Astrocyte of the spinal cord (primary cell): Measurements from ENCODE around the gene UGT3A2.

Source experiments
- DNase-seq: peaks from one replicate; pipeline ENCODE4 v3.0.0; 2011; ENCODE audit warnings: low read depth, low spot score
- H3K4me3 ChIP-seq: 2 replicates; pipeline ENCODE4 v1.5.1; 2011; ENCODE audit warnings: low read depth, mild to moderate bottlenecking, low read length, moderate library complexity
- in situ Hi-C: cut with HindIII; loops from 2 replicates; pipeline ENCODE4 v1.10.0; 2017; ENCODE audit warnings: low sequenced_read_pairs
- TF ChIP-seq, protein P1 (sequence below): IDR thresholded peaks from 2 replicates; pipeline ENCODE4 v1.5.1; 2012; ENCODE audit warnings: low read depth, mild to moderate bottlenecking, low read length, inconsistent platforms

The UGT3A2 gene

DNA sequence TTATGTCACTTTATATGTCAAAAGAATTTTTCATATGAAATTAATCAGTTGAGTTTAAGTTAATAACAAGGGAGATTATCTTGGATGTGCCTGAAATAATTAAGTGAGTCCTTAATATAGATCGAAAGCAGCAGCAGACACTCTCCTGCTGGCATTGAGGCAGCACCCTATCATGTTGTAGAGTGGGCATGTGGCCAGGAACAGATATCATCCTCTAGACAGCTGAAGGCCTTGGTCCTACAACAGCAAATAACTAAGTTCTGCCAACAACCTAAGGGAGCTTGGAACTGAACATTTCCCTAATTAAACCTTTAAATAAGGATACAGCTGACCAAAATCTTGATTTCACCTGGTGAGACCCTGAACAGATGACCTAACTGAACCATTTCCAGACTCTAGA, 49.7 kb downstream of the UGT3A2 start:
- in situ Hi-C loops: no loop called here
- no peak for DNase-seq

DNA sequence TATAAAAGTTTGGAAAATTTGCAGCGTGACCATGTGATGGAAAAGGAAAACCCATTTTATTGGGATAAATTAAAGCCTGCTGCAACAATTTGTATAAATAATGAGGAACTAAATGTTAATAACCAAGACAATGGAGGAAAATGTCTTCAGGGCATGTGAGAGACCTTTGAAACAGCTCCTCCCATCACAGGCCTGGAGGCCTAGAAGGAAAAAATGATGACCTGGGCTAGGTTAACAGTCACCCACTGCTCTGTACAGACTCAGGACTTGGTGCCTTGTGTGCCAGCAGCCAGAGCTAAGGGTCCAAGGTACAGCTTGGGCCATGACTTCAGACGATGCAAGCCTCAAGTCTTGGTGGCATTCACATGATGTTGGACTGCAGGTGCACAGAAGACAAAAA, 53.5 kb downstream of the UGT3A2 start:
- no peak for DNase-seq
- TF ChIP-seq, protein P1, sequence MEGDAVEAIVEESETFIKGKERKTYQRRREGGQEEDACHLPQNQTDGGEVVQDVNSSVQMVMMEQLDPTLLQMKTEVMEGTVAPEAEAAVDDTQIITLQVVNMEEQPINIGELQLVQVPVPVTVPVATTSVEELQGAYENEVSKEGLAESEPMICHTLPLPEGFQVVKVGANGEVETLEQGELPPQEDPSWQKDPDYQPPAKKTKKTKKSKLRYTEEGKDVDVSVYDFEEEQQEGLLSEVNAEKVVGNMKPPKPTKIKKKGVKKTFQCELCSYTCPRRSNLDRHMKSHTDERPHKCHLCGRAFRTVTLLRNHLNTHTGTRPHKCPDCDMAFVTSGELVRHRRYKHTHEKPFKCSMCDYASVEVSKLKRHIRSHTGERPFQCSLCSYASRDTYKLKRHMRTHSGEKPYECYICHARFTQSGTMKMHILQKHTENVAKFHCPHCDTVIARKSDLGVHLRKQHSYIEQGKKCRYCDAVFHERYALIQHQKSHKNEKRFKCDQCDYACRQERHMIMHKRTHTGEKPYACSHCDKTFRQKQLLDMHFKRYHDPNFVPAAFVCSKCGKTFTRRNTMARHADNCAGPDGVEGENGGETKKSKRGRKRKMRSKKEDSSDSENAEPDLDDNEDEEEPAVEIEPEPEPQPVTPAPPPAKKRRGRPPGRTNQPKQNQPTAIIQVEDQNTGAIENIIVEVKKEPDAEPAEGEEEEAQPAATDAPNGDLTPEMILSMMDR: no peak
- in situ Hi-C loops: no loop called here
- no peak overlapping the region for H3K4me3 ChIP-seq

More for the DNA sequence above, 49.7 kb downstream of the UGT3A2 start:
- H3K4me3 ChIP-seq: no peak overlapping the region
- TF ChIP-seq, protein P1: no peak

DNA sequence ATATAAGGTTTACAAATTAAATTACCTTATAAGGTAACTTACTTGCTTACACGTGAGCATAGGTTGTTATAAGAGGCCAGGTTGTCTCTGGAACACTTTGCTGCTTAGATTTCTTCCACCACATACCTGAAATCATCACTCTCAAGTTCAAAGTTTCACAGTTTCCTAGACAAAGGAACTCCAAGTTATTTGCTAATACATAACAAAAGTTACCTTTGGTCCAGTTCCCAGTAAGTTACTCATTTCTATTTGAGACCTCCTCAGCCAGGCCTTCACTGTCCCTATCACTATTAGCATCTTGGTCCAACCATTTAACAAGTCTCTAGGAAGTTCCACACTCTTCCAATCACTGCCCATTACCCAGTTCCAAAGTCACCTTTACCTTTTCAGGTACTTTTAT, 57.0 kb downstream of the UGT3A2 start:
- no peak for DNase-seq
- TF ChIP-seq, protein P1: no peak
- no peak overlapping the region for H3K4me3 ChIP-seq
- in situ Hi-C loops: no loop called here

DNA sequence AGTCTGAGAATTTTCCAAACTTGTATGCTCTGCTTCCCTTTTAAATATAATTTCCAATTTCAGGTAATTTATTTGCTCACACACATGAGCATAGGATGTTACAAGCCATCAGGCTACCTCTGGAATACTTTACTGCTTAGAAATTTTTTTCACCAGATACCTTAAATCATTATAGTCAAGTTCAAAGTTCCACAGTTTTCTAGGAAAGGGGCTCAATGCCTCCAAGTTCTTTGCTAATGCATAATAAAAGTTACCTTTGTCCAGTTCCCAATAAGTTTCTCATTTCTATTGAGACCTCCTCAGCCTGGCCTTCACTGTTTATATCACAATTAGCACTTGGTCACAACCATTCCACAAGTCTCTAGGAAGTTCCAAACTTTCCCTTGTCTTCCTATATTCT, 59.3 kb downstream of the UGT3A2 start:
- in situ Hi-C loops: no loop called here
- DNase-seq: no peak
- H3K4me3 ChIP-seq: no peak overlapping the region
- TF ChIP-seq, protein P1: no peak

DNA sequence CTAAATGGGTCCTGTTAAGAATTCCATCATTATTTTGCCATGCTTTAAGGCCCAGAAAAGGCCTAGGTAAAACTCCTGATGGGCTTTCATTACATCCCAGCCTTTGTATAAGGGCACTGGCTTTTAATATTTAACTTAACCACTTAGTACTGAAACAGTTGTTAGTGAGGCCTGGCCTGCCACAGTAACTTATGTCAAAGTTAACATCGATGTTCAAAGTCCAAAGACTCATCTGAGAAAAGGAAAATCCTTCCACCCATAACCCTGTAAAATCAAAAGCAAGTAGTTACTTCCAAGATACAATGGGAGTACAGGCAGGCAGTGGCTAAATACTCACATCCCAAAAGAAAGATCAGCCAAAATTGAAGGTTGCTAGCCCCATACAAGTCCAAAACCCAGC, 60.5 kb downstream of the UGT3A2 start:
- no peak overlapping the region for H3K4me3 ChIP-seq
- in situ Hi-C loops: no loop called here
- TF ChIP-seq, protein P1: no peak
- no peak for DNase-seq

DNA sequence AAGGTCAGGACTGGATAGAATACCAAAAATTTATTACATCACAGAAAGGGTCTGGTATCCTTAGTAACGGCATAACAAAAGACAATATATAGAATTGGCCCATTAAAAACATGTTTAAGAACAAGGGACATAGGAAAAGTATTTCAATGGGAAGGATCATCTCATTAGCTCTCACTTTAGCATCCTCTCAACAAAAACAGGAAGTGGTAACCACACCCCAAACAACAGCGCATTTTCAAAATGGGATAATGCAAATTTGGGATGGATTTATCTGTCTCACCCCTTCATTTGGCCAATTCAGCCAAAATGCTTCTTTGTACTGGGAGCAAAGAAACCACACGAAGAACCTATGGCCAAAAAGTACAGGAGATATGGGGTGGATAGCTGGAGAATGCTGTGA, 65.7 kb downstream of the UGT3A2 start:
- H3K4me3 ChIP-seq: no peak overlapping the region
- in situ Hi-C loops: no loop called here
- no peak for DNase-seq
- TF ChIP-seq, protein P1: no peak

DNA sequence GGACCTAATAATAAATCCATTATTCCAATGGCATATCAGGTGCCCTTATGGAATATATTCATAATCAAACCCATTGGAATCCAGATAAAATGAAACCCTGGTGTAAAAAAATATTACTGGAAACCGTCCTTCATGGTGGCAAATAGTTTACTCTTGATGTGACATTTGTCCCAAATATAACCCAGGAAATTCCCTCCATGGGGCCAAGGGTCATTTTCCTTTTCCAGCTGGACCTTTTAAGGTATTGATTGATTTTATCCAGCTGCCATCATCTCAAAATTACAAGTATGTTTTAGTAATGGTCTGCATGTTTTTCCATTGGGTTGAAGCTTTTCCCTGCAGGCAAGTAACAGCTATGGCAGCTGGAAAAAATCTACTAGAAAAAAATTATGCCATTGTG, 67.1 kb downstream of the UGT3A2 start:
- no peak overlapping the region for H3K4me3 ChIP-seq
- TF ChIP-seq, protein P1: no peak
- no peak for DNase-seq
- in situ Hi-C loops: no loop called here
